GM12878 (cell line): ENCODE results near the gene TSC2. TPM values are rescaled to one million over a fixed set of nuclear protein-coding genes. Genes with fewer than 3 reads are reported as not detected.

Source experiments
- ATAC-seq: fragments of 200-7000 bp; cut with Tn5 transposase; 3 replicates; pipeline ENCODE4 v1.9.1; 2020; ENCODE audit warnings: mild to moderate bottlenecking, moderate library complexity
- BruUV-seq: library from RNA; stranded (reverse); fragments of 400-500 nt; replicated peaks from 2 replicates; lab custom pipeline; 2021; lab: Mats Ljungman, UMichigan
- CTCF ChIA-PET: fragments of 300-600 bp; sonication (Branson Sonifier 250); formaldehyde crosslinking; extraction: SDS; loops from one replicate; lab custom pipeline; 2021; ENCODE audit warnings: inconsistent platforms; lab: Yijun Ruan, JAX
- POLR2A ChIA-PET: fragments of 350-600 bp; formaldehyde crosslinking; extraction: SDS; loops from one replicate; lab custom pipeline; 2021; ENCODE audit warnings: inconsistent platforms; lab: Charles Lee
- RAD21 ChIA-PET: fragments of 300-600 bp; sonication (Branson Sonifier 250); formaldehyde crosslinking; loops from one replicate; lab custom pipeline; 2023; ENCODE audit warnings: antibody characterized with exemption; ENCODE audit not compliant: unreplicated experiment; lab: Charles Lee
- SMC1A ChIA-PET: fragments of 300-600 bp; sonication (Branson Sonifier 250); formaldehyde crosslinking; loops from one replicate; lab custom pipeline; 2023; ENCODE audit not compliant: unreplicated experiment, uncharacterized antibody; lab: Charles Lee
- DNase-seq: peaks from one replicate; pipeline ENCODE4 v3.0.0-alpha.2; 2011; ENCODE audit warnings: low read depth, low spot score
- FAIRE-seq: peaks from 3 replicates; lab custom pipeline; 2011; peaks lifted over from hg19 to GRCh38; lab: Jason Lieb, UNC
- H2AFZ ChIP-seq: 2 replicates; pipeline ENCODE4 v1.6.0; 2011; ENCODE audit warnings: low read depth, low read length, control low read depth; ENCODE audit not compliant: control insufficient read depth
- H3K27ac ChIP-seq: 2 replicates; pipeline ENCODE4 v1.5.1; 2011; ENCODE audit warnings: control low read depth; ENCODE audit not compliant: control insufficient read depth, insufficient read depth
- H3K27me3 ChIP-seq, 2 experiments: replicated peaks in 1 of 2; 2 replicates each; pipeline versions ENCODE4 v1.6.0 to v1.6.1; 2011; ENCODE audit warnings: low read length in 1 of 2; ENCODE audit not compliant: control insufficient read depth in 2 of 2, insufficient read depth in 2 of 2
- H3K36me3 ChIP-seq, 2 experiments: 2 replicates each; pipeline ENCODE4 v1.5.1; 2011; ENCODE audit warnings: low read length in 1 of 2; ENCODE audit not compliant: control insufficient read depth in 2 of 2, insufficient read depth in 2 of 2
- H3K4me1 ChIP-seq: 2 replicates; pipeline ENCODE4 v1.6.1; 2011; ENCODE audit warnings: mild to moderate bottlenecking, low read length, moderate library complexity, mixed read lengths; ENCODE audit not compliant: control insufficient read depth, insufficient read depth
- H3K4me2 ChIP-seq: 2 replicates; pipeline ENCODE4 v1.6.0; 2011; ENCODE audit warnings: control low read depth; ENCODE audit not compliant: control insufficient read depth, insufficient read depth
- H3K4me3 ChIP-seq: fragments of 200-600 bp; sonication (generic); 2 replicates; pipeline ENCODE4 v1.5.1; 2016
- H3K79me2 ChIP-seq: 2 replicates; pipeline ENCODE4 v1.6.0; 2011; ENCODE audit warnings: low read length; ENCODE audit not compliant: control insufficient read depth, insufficient read depth
- H3K9ac ChIP-seq: 2 replicates; pipeline ENCODE4 v1.8.0; 2011; ENCODE audit warnings: low read length, control low read depth, mixed read lengths; ENCODE audit not compliant: control insufficient read depth, insufficient read depth
- H3K9me3 ChIP-seq: replicated peaks from 3 replicates; pipeline ENCODE4 v1.5.1; 2011; ENCODE audit warnings: mild to moderate bottlenecking, low read length; ENCODE audit not compliant: control insufficient read depth, insufficient read depth
- H4K20me1 ChIP-seq: 2 replicates; pipeline ENCODE4 v1.6.0; 2011; ENCODE audit not compliant: control insufficient read depth, insufficient read depth
- ATF7 ChIP-seq: fragments of 450-650 bp; IDR thresholded peaks from 2 replicates; pipeline ENCODE4 v1.6.1; 2016; ENCODE audit warnings: low read depth, mild to moderate bottlenecking
- BACH1 ChIP-seq: fragments of 450-650 bp; IDR thresholded peaks from 2 replicates; pipeline ENCODE4 v1.6.1; 2017; ENCODE audit warnings: mild to moderate bottlenecking, borderline replicate concordance
- BCL3 ChIP-seq: IDR thresholded peaks from 2 replicates; pipeline ENCODE4 v1.6.1; 2011; ENCODE audit warnings: borderline replicate concordance, low read depth, mild to moderate bottlenecking, moderate library complexity, low read length; ENCODE audit not compliant: insufficient read depth, poor library complexity, severe bottlenecking
- CBX3 ChIP-seq: fragments of 200-600 bp; sonication (generic); IDR thresholded peaks from 2 replicates; pipeline ENCODE4 v1.6.1; 2016; ENCODE audit warnings: low read depth, borderline replicate concordance
- CBX5 ChIP-seq: sonication (generic); IDR thresholded peaks from 2 replicates; pipeline ENCODE4 v1.6.1; 2016; ENCODE audit warnings: low read depth, moderate library complexity, mild to moderate bottlenecking, inconsistent platforms
- E2F8 ChIP-seq: fragments of 450-650 bp; IDR thresholded peaks from 2 replicates; pipeline ENCODE4 v1.6.1; 2018; ENCODE audit warnings: mild to moderate bottlenecking, low read depth, moderate library complexity; ENCODE audit not compliant: partially characterized antibody
- KLF5 ChIP-seq: fragments of 450-650 bp; IDR thresholded peaks from 2 replicates; pipeline ENCODE4 v1.6.1; 2014; ENCODE audit warnings: mild to moderate bottlenecking; ENCODE audit not compliant: partially characterized antibody
- MXI1 ChIP-seq: fragments of 150-350 bp; IDR thresholded peaks from 2 replicates; pipeline ENCODE4 v1.6.1; 2011; ENCODE audit warnings: low read depth, mild to moderate bottlenecking, inconsistent platforms, low read length, improper control_type of control experiment
- SMAD1 ChIP-seq: fragments of 450-650 bp; IDR thresholded peaks from 2 replicates; pipeline ENCODE4 v1.6.1; 2018; ENCODE audit warnings: mild to moderate bottlenecking, low read depth; ENCODE audit not compliant: partially characterized antibody
- SMARCA5 ChIP-seq: fragments of 450-650 bp; IDR thresholded peaks from 2 replicates; pipeline ENCODE4 v1.6.1; 2017; ENCODE audit warnings: mild to moderate bottlenecking
- SMC3 ChIP-seq: IDR thresholded peaks from 2 replicates; pipeline ENCODE4 v1.6.1; 2011; ENCODE audit warnings: low read length, improper control_type of control experiment, borderline replicate concordance
- SREBF2 ChIP-seq: IDR thresholded peaks from 2 replicates; pipeline ENCODE4 v1.6.1; 2012; ENCODE audit warnings: mild to moderate bottlenecking, low read length
- WRNIP1 ChIP-seq: IDR thresholded peaks from 2 replicates; pipeline ENCODE4 v1.6.1; 2011; ENCODE audit warnings: low read depth, low read length, improper control_type of control experiment, borderline replicate concordance
- ZNF622 ChIP-seq: fragments of 450-650 bp; IDR thresholded peaks from 2 replicates; pipeline ENCODE4 v1.6.1; 2017; ENCODE audit warnings: mild to moderate bottlenecking, inconsistent platforms
- ZNF687 ChIP-seq: fragments of 450-650 bp; IDR thresholded peaks from 2 replicates; pipeline ENCODE4 v1.6.1; 2017; ENCODE audit warnings: mild to moderate bottlenecking, moderate library complexity
- WGBS: methylation state at CpG from one replicate; pipeline ENCODE4 v1.1.6; 2016; ENCODE audit warnings: low lambda C conversion rate; ENCODE audit not compliant: insufficient replicate concordance, insufficient coverage; ENCODE audit errors: missing lambda C conversion rate; 5-methylcytosine and 5-hydroxymethylcytosine counted together
- in situ Hi-C: fragments of 300-500 bp; cut with MboI; formaldehyde crosslinking; loops from 9 replicates; pipeline ENCODE4 v1.14.3; 2018; ENCODE audit warnings: mixed read lengths
- intact Hi-C: fragments of 100-400 bp; cut with micrococcal nuclease; formaldehyde crosslinking; loops from one replicate; pipeline ENCODE4 v1.14.2; 2022; ENCODE audit not compliant: unreplicated experiment
- polyA plus RNA-seq, 11 experiments: library from polyadenylated mRNA; depleted of rRNA in 4 of 11; unstranded in 6 of 11; stranded (reverse) in 5 of 11; fragments of >200 nt; fragmentation: Nextera tagmentation in 4 of 11; fragmentation: Illumina TruSeq in 1 of 11; extraction: Ambion mirVana in 4 of 11; extraction: Trizol in 1 of 11; gene quantifications; 1 replicate in 1 of 11; 2 replicates in 10 of 11; pipeline versions ENCODE4 v1.2.1 to v1.2.3, GENCODE V29; 2011 to 2016; ENCODE audit warnings: inconsistent platforms in 2 of 11, missing spikeins in 2 of 11, low read depth in 1 of 11
- total RNA-seq, 4 experiments: library from RNA; depleted of rRNA in 3 of 4; stranded (reverse); fragments of >200 nt in 3 of 4; fragmentation: Illumina TruSeq in 1 of 4; extraction: Trizol in 1 of 4; gene quantifications; 2 replicates each; pipeline versions ENCODE4 v1.2.1 to v1.2.3, GENCODE V29; 2013 to 2021

Gene TSC2
- total and polyA plus RNA-seq, 10 of the 15 experiments (the other 5 are each of a cell fraction or from before 2014, with no cell fraction given): 1.6 to 77.0 (median 21.6) TPM

GRCh38 chr16:2031081-2031577 lies 16.7 kb upstream of the TSC2 start:
- DNase-seq (no peak), FAIRE-seq (no peak), ATAC-seq (no peak)
- Histone ChIP-seq H3K27ac (no peak overlapping the region), H3K79me2 (no peaks in the 10 kb centered on the region), H3K4me3 (no peak overlapping the region), H3K36me3 (no peaks in the 10 kb centered on the region), H4K20me1 (peaks cover 5% of the 10 kb centered on the region; the same call in 1 of the 2 replicates), H3K9ac (no peak overlapping the region), H2AFZ (no peak overlapping the region), H3K4me2 (no peak overlapping the region), H3K4me1 (no peaks in the 10 kb centered on the region), H3K9me3 (no peaks in the 10 kb centered on the region), H3K27me3 (peaks cover 10 to 11% of the 10 kb centered on the region in 2 experiments)
- SMC1A ChIA-PET: no interaction called here
- WGBS: 55% methylated on average over 11 of the region's 11 CpGs
- POLR2A ChIA-PET: no interaction called here
- BruUV-seq: no TSS peak
- in situ Hi-C loops: no loop called here
- RAD21 ChIA-PET: interaction anchor here (1.3 kb wide), 1 partner anchor 109 kb away, joined by 3 read pairs; no protein-coding TSS in a partner anchor
- intact Hi-C loops: no loop called here
- CTCF ChIA-PET: no interaction called here
- TF ChIP-seq SMARCA5: no peak
- TF ChIP-seq BACH1: no peak
- TF ChIP-seq E2F8: no peak
- no peak for TF ChIP-seq BCL3
- TF ChIP-seq CBX3: no peak
- TF ChIP-seq MXI1: no peak
- no peak for TF ChIP-seq ATF7
- TF ChIP-seq SMAD1: no peak
- no peak for TF ChIP-seq CBX5
- TF ChIP-seq WRNIP1: no peak
- no peak for TF ChIP-seq KLF5
- TF ChIP-seq ZNF622: no peak
- no peak for TF ChIP-seq SMC3
- TF ChIP-seq ZNF687: no peak
- TF ChIP-seq SREBF2: no peak
